Mammary epithelial cell (primary cell): ENCODE data around the gene WIZ.

Experiments
- CTCF ChIP-seq, 2 donors: IDR thresholded peaks in 1 of 2; conservative IDR thresholded peaks in 1 of 2; 2 replicates each; pipeline ENCODE4 v1.5.1; 2011 to 2012; ENCODE audit warnings: inconsistent platforms in 2 of 2, low read length in 2 of 2, mild to moderate bottlenecking in 2 of 2, control low read depth in 1 of 2, low read depth in 1 of 2; ENCODE audit not compliant: insufficient read depth in 1 of 2; ENCODE audit errors: extremely low read depth in 1 of 2
- EZH2 ChIP-seq: IDR thresholded peaks from 2 replicates; pipeline ENCODE4 v1.6.1; 2012; ENCODE audit warnings: low read length, inconsistent platforms, borderline replicate concordance

- TF ChIP-seq CTCF (conservative IDR thresholded peaks at IDR 0.05 in 1 of 2, IDR thresholded peaks at IDR 0.05 in 1 of 2; ENCODE audit: extremely low read depth in 1 of 2, insufficient read depth in 1 of 2, low read depth in 1 of 2, low read length in 2 of 2): no peak
- TF ChIP-seq EZH2: no peak
These were observed 27.3 kb downstream of the WIZ start for GRCh38 chr19:15422296-15423075.
